CD4-positive, alpha-beta T cell treated with Interleukin-17A for 1 hour (primary cell): ENCODE measurements around the gene PCBD1.

ENCODE experiments used
- DNase-seq: peaks from one replicate; pipeline ENCODE4 v3.0.0-alpha.2; 2020

PCBD1 gene

DNA sequence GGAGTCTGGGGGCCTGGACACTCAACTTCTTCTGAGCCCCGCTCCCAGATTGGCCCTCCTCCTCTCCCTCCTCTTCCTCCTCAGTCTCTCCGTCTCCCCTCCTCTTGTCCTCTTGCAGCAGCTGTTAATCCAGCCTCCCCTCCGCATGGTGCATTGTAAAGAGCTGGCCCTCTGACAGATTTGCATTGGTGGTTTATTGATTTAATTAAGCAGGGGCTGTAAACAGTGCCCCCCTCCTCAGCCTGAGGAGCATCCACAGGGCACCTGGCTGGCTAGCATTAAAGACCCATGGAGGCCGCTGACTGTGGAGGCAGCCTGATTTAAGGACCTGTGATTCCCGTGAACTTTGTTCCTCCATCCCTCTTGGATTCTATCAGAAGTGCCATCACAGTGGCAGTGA lies 28.9 kb upstream of the PCBD1 start:
- no peak for DNase-seq

DNA sequence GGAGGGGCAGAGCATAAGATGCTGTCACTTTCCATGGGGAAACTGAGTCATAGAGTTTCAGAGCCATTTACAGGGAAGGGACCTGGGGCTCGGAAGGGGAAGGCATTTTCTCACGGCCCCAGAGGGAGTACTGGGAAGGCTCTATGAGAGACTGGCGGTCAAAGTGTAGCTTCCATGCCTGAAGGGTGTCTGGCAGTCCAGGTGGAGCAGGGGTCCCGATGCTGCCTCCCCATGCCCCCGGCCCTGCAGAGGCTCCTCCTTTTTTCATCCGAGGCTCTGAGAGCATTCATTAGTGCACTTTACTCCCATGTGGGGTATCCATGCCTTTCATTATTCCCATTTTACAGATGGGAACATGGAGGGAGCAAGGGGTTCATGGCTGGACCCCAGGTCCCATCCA lies 27.9 kb upstream of the PCBD1 start:
- no peak for DNase-seq

- DNase-seq: no peak
These were observed 27.4 kb upstream of the PCBD1 start for GRCh38 chr10:70915806-70916205.

- no peak for DNase-seq
These were observed 26.8 kb upstream of the PCBD1 start for GRCh38 chr10:70915206-70915605.

- no peak for DNase-seq
These were observed 26.0 kb upstream of the PCBD1 start for GRCh38 chr10:70914316-70914864.

DNA sequence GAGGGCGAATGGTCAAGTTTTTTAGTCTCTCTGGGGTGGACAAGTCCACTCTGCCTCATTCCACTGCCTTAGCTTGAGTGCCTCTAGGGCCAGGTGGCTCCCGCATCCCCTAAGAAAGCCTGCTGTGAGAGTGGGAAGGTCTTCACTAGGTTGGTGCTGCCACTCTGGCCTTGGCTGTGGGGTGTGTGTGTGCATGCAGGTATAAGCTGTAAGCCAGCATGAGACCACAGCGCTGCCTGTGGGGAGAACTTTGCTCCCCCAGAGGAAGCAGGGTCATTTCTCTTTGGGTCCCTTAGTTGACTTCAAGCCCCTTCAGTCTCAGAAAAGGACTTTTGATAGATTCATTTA lies 25.5 kb upstream of the PCBD1 start:
- DNase-seq: no peak

DNA sequence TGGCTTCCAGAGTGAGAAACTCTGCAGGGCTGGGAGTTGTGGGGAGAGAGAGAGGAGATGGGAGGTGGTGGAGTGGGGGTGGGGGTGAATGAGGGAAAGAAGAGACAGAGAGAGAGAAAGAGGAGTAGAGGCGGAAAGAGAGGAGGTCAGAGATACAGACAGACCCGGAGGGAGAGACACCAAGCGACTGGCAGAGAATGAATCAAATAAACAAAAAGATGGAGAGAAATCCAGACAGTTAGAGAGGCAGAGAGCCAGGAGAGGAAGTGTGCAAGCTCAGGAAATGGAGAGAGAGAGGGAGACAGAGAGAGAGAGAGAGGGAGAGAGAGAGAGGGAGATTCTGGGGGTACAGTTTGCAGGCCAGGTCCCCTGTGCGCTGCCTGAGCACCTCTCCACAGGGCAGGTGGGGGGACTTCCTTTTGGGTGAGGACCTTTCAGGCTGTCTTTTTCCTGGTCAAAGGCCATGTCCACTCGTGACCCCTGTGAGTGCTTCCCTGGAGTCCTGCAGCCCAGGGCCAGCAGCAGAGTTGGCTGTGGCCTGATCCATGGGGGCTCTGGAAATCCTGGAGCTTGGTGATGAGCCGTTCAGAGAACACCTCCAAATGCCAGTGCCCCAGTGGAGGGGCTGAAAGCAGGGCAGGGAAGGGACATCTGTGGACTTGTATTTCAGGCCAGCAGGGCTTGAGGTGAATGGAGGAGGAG lies 25.0 kb upstream of the PCBD1 start:
- no peak for DNase-seq

- no peak for DNase-seq
These were observed 24.2 kb upstream of the PCBD1 start for GRCh38 chr10:70912556-70912955.

GRCh38 chr10:70911386-70911785 lies 23.0 kb upstream of the PCBD1 start:
- DNase-seq: no peak

- no peak for DNase-seq
These were observed 22.3 kb upstream of the PCBD1 start for GRCh38 chr10:70910486-70911341.

- no peak for DNase-seq
These were observed 21.1 kb upstream of the PCBD1 start for GRCh38 chr10:70909326-70909935.

DNA sequence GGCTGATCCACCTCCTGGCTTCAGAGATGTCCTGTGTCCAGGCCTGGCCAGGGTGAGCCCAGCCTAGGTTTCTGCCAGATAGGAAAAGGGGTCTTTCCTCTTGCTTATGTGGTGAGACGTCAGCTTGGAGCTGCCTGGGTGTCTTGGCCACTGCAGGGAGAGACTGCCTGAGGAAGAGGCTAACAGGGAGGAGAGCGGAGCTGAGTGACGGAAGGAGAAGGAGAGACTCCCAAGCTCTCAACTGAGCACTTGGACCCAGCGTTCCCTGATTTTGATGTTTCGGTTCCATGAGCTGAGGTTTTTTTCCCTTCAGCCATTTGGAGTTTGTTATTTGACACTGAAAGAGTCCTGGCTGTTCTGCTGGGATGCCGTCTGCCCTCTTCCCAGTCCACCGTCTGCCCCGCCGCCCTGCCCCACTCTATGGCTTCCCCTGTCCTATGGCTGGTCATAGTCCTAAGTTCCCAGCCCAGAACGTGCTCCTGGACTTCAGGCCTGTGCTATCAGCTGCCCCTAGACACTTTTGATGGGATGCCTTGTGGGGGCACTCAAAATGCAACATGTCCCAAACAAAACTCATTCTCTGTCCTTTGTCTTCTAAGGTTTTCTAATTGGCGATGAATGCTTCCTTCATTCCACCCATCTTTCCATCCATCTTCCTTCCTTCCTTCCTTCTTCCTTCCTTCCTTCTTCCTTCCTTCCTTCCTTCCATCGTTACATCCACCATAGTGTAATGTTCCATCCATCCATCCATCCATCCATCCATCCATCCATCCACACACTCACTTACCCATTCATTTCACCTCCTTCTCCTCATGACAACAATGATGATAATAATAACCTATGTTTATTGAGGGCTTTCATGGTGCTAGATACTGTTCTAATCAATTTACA lies 20.3 kb upstream of the PCBD1 start:
- no peak for DNase-seq

GRCh38 chr10:70907637-70908405 lies 19.5 kb upstream of the PCBD1 start:
- no peak for DNase-seq

DNA sequence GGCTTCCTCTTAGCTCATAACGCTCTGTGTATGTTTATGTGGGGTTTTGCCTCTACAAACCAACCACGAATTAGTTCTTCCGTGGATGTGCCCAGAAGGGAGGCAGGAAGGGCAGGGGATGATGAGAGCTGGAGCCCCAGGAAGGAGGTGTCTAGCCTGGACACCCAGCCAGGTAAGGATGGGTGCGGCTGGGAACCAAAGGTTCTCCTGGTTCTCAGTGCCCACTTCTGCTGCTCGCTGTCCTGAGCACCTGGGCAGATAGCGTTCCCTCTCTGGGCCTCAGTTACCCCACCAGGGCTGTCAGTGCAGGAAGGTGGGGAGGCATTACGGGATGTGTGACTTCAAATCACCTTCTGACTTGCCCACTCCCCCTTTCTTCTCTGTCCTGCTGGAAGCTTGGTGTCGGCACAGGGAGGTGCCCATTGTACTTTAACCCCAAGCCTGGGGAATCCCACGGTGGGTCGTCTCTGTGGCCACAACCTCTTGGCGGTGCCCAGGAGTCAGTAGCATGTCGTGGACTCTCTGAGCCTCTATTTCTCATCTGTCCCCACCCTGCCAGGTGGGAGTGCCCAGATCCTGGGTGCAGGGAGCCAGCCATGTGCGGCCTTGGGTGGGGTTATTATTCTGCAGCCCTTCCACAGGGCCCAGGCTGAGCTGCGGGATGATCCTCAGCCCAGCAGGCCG lies 18.7 kb upstream of the PCBD1 start:
- DNase-seq: no peak

- DNase-seq: no peak
These were observed 17.8 kb upstream of the PCBD1 start for GRCh38 chr10:70906031-70906783.

GRCh38 chr10:70905071-70906021 lies 17.0 kb upstream of the PCBD1 start:
- no peak for DNase-seq

- DNase-seq: peak; percentile 27
These were observed 15.0 kb upstream of the PCBD1 start for GRCh38 chr10:70903262-70903921.

DNA sequence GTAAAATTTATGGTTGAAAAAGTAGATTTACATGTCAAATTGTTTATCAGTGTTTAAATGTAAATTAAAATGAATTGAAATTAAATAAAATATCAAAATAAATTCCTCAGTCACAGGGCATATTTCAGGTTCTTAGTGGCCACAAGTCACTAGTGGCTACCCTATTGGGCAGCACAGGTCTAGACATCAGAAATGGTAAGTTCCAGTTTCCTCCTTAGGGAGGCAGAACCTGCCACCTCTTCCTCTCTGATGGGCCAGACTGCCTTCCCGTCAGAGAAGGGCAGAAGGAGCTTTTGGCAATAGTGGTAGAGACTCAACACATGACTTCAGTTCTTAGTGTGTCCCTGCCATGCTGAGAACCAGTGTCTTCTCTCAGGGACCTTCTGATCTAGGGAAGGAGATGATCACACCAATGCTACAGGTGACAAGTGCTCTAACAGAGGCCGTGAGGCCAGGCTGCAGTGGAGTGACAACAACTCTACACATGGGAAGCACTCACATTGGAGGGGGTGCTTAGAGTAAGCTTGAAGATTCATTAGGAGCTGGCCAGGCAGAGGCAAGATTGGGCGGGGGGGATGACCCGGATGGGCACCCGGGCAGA lies 14.4 kb upstream of the PCBD1 start:
- no peak for DNase-seq
